Tibial nerve (tissue), 4 donors: Measurements from ENCODE around the gene HPS5.

Experiments
- EP300 ChIP-seq, 2 donors: sonication (generic); formaldehyde crosslinking; IDR thresholded peaks; one replicate each; pipeline ENCODE4 v1.6.1; 2017; ENCODE audit warnings: antibody characterized with exemption in 2 of 2, mild to moderate bottlenecking in 1 of 2
- POLR2A ChIP-seq, 2 donors: fragments of 450-650 bp; IDR thresholded peaks; one replicate each; pipeline ENCODE4 v1.6.1; 2017; ENCODE audit warnings: antibody characterized with exemption in 2 of 2, mild to moderate bottlenecking in 2 of 2, moderate library complexity in 2 of 2
- TF ChIP-seq, protein P1 (sequence below), 5 experiments: fragments of 200-600 bp in 3 of 5; fragments of 450-650 bp in 2 of 5; sonication (generic) in 3 of 5; IDR thresholded peaks; one replicate each; pipeline ENCODE4 v1.5.1; 2016 to 2019; ENCODE audit warnings: antibody characterized with exemption in 5 of 5, mild to moderate bottlenecking in 3 of 5, moderate library complexity in 2 of 5

DNA sequence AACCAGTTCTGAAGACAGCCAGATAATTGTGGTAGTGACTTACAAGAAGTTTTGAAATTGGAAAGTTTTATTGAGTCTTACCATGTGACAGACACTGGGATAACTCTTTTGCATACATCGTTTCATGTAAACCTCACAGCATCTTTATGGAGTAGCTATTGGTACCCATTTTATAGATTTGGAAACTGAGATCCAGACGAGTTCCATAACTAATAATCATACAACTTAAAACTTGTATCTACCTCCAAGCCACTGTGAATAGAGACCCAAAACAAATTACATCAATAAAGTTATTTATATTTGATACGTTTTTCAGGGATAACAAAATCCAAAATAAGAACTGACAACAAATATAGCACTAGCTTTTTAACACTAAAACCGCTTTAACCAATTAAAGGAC lies 36.7 kb upstream of the HPS5 start:
- TF ChIP-seq, protein P1, sequence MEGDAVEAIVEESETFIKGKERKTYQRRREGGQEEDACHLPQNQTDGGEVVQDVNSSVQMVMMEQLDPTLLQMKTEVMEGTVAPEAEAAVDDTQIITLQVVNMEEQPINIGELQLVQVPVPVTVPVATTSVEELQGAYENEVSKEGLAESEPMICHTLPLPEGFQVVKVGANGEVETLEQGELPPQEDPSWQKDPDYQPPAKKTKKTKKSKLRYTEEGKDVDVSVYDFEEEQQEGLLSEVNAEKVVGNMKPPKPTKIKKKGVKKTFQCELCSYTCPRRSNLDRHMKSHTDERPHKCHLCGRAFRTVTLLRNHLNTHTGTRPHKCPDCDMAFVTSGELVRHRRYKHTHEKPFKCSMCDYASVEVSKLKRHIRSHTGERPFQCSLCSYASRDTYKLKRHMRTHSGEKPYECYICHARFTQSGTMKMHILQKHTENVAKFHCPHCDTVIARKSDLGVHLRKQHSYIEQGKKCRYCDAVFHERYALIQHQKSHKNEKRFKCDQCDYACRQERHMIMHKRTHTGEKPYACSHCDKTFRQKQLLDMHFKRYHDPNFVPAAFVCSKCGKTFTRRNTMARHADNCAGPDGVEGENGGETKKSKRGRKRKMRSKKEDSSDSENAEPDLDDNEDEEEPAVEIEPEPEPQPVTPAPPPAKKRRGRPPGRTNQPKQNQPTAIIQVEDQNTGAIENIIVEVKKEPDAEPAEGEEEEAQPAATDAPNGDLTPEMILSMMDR (IDR thresholded peaks at IDR 0.05) = no peak
- no peak for TF ChIP-seq EP300 (IDR thresholded peaks at IDR 0.05)
- TF ChIP-seq POLR2A (IDR thresholded peaks at IDR 0.05) = no peak
